NCI-H446 (cell line): Measurements from ENCODE around the gene ANKRD42.
"Not testable (repeated sequence)": the region's sequence is repeated elsewhere in the genome, so short reads cannot be mapped to it uniquely, and the experiment has no call there.

Experiments used
- DNase-seq, 2 experiments: peaks; one replicate each; lab custom pipeline; 2025; lab: John Stamatoyannopoulos, UW

Gene ANKRD42

DNA sequence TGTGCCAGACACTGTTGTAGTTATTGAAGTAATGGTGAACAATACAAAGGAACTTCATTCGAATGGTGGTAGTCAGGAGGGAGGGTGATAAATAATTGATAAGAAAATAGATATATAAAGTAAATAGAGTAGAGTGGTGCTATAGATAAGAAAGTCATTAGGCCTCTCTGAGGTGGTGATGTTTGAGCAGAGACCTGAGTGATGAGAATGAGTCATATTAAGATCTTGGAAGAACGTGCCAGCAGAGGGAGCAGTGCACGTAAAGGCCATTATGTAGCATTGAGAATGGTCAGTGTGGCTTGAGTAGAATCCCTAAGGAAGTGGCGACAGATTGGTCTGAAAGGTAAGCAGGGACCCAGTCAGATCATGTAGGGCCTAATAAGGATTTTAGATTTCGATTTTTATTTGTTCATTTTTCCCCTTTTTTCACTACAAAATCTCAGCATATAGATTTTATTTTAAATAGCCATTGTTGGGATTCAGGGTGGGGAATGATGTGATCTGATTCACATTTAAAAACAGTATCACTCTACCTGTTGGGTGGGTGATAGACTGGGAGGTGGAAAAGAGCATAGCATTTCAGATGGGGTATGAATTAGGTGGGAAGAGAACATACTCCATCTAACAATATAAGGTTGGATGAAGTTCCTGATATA is 47.9 kb downstream of the ANKRD42 start:
- DNase-seq, result peak; percentile 36 to 69

DNA sequence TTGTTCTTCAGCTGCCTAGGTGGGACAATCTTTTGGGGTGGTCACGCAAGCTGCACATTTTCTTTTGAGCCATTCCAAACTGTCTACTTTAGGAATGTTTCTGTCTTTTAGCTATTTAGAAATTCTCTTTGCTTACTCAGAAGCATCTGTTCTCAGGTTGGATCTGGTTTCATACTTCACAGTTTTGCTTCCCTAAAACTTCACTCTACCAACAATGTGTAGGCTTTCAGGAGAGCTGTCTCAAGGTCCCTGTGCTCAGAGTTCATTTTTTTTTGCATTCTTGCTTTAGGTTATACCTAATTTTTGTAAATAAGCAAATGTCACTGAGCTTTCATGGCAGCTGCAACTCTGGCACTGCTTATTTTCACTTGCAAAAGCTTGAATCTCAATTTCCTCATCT is 55.9 kb downstream of the ANKRD42 start:
- DNase-seq, result no peak

DNA sequence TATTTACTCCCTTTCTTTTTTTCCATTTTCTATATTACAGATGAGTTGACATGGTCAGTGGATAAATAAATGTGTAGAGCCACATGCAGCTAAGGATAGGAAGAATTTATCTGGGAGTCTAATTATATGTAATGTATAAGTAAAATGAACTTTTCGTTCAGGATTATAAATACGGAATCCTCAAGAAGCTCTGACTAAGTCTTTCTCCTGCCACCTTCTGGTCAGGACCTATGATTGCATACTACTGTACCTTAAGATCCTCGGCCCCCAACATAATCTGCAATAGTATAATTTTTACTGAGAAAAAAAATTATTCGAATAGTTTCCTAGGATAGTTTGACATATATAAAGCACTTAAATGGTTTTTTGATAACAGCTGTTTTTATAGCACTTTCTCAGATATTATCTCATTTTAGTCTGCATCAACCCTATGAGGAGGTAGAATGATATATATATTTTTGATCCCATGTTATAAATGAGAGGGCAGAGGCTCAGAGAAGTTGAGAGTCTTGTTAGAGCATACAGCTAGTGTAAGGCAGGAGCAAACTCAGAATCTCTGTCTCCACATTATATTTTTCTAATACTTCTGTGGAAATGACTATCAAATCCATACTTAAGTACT is 56.6 kb downstream of the ANKRD42 start:
- DNase-seq, result peak; percentile 28 to 62

DNA sequence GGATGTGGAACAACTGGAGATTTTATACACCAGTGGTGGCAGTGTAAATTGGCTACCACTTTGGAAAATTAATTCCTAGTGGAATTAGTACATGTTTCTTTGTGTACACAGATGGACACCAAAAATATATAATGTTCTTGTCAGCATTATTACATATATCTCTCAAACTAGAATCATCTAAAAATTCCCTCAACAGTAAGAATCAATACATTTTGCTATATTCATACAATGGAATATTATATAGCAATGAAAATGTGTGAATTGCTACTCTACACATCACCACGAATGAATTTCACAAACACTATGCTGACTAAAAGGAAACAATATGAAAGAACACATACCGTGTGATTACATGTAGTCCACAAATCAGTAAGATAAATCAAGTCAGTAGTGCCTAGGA is 58.8 kb downstream of the ANKRD42 start:
- no peak for DNase-seq

DNA sequence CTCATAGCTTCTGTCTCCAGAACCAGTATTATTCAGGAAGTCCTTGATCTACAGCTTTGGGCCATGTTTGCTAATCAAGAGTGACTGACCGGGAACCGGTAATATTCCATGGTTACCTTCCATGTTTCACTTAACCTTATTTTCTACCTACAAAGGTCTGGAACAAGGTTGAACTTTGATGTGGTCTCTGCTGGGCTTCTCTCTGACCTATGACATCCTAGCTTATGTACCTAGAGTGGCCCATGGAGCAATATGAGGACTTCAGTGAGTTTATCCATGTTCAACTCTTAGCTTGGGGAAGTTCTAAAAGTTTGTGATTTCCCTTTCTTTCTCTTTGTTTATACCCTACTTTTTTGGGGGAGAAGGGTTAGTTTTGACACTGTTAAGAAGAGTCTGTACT is 59.4 kb downstream of the ANKRD42 start:
- DNase-seq, result no peak

DNA sequence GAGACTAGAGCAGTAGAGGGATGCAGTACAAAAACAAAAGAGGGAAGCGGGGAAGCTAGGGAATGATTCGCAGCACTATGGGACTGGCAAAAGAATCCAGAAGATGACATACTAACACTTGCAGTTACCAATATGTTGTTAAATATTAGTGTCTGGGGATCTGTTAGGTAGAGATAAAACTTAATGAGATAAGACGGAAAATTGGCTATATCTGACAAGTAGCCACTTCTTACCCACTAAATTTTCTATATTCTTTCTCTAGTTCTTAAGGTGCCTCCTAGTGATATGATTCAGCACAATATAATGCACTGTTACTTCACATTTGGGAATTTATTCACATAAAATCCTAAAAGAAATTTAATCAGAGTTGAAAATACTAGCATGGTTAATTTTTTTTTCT is 61.9 kb downstream of the ANKRD42 start:
- DNase-seq, result no peak

DNA sequence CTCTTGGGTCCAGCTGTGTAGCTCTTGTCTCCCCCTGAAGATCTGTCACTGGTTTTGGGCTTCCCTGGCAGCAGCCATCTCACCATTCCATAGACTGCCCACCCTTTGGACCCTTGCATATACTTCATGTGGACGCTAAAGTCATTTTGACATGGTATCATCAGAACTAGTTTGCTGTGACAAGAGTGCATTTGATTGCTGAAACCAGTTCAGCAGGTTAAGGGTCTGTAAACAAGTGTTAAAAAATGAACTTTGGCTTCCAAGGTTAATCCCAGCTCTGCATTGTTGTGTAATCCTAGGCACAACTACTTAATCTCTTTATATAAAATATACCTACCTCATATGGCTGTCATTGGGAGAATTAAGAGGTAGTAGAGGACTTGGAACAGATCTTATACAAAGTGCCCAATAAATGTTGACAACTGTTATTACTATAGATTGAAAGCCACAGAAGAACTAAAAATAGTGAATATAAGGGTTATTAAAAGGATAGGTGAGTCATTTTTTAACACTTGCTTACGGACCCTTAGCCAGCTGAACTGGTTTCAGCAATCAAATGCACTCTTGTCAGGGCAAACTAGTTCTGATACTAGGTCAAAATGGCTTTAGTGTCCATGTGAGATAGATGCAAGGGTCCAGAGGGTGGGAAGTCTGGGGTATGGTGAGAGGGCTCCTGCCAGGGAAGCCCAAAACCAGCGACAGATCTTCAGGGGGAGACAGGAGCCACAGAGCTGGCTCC is 63.3 kb downstream of the ANKRD42 start:
- DNase-seq, result no peak

DNA sequence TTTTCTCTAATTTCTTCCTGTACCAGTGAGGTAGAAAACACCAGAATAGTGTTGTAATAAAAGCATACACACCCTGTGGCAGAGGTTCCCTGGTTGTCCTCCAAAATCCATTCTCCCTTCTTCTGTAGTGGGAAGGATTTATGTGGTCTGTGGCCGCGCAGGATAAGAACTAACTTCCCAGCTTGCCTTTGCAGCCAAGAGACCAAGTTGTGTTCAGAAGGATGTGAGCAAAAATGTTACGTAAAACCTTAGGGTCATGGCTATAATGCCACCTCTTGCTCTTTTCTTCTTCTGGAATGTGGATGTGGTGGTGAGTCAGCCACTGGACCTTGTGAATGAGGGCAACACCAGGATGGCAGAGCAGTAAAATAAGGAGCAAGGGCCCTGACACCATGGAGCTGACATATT is 64.3 kb downstream of the ANKRD42 start:
- DNase-seq, result no peak

DNA sequence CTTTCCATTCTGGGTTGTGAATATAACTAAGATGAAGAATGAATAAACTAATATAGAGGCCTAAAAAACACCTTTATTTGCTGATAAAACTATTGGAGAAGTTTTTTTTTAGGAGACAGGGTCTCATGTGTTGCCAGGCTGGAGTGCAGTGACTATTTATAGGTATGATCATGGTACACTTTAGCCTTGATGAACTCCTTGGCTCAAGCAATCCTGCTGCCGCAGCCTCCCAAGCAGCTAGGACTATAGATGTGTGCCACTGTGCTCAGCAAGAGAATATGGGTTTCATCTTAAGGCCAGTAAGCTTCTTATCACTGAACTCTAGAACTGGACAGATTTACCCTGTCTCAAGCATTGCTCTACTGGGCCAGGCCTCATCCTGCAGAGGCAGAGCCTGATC is 66.0 kb downstream of the ANKRD42 start:
- DNase-seq, result no peak

DNA sequence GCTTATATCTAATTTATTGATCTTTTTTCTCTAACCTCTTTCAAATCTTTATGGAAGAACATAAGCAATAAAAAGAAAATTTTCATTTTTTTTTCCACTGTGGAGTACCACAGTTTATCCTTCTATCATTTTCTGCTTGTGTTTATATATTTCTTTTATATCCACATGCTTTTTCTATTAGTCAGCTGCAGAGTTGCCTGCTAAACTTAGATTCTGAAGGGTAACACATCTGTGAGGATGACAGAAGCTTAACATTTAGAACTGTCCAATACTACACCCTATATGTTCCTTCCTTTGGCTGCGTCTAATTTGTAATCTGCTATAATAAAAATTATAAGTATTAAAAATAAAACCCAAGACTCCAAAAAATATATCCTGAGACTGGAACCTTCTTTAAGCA is 71.8 kb downstream of the ANKRD42 start:
- DNase-seq, result no peak

DNA sequence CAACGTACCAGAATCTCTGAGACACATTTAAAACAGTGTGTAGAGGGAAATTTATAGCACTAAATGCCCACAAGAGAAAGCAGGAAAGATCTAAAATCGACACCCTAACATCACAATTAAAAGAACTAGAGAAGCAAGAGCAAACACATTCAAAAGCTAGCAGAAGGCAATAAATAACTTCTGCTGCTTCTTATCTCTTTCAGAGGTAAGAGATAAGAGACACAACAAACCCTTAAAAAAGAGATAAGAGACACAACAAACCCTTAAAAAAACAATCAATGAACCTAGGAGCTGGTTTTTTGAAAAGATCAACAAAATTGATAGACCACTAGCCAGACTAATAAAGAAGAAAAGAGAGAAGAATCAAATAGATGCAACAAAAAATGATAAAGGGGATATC is 75.6 kb downstream of the ANKRD42 start:
- not testable (repeated sequence) for DNase-seq

DNA sequence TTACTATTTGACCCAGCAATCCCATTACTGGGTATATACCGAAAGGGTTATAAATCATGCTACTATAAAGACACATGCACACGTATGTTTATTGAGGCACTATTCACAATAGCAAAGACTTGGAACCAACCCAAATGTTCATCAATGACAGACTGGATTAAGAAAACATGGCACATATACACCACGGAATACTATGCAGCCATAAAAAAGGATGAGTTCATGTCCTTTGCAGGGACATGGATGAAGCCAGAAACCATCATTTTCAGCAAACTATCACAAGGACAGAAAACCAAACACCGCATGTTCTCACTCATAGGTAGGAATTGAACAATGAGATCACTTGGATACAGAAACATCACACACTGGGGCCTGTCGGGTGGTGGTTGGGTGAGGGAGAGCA is 78.2 kb downstream of the ANKRD42 start:
- not testable (repeated sequence) for DNase-seq

DNA sequence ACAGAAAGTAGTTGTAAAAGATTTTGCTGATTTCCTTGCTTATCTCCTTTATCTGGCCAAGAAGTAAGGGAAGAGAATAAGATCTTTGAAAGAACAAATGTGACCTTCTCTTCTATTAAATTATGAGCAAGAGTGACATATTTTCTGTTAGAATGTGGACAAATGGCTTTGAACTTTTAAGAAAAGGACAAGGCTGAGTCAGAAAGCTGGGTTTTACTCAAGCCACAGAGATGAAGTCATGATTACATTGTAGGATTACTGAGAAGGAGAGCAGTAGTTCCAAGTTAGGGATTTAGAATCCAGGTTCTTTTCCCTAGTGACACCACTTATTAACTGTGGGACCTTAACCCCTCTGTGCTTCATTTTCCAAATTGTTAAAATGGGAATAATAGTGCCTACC is 79.1 kb downstream of the ANKRD42 start:
- DNase-seq, result no peak

DNA sequence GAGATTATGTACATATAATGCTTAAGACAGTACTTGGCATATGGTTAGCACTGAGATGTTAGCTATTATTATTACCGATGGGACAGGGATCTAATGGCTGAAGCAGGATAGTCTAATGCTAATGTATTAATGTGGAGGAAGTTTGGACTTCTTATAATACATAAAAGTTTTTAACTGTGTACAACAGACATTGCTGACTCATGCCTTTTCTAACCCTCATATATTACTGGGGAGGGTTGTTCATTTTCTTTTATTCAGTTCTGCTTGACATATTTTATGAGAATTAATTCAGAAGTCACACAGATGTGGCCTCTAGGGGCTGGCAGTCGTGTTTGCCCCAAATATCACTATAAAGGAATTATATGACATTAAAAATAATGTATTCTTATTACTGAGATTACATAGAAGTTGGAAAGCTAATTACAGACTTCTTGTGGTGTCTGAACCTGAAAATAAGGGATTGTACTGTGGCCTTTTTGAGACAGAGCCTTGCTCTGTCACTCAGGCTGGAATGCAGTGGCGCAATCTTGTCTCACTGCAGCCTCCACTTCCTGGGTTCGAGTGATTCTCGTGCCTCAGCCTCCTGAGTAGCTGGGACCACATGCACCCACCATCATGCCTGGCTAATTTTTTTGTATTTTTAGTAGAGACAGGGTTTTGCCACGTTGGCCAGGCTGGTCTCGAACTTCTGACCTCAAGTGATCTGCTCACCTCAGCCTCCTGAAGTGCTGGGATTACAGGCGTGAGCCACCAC is 82.6 kb downstream of the ANKRD42 start:
- no peak for DNase-seq

DNA sequence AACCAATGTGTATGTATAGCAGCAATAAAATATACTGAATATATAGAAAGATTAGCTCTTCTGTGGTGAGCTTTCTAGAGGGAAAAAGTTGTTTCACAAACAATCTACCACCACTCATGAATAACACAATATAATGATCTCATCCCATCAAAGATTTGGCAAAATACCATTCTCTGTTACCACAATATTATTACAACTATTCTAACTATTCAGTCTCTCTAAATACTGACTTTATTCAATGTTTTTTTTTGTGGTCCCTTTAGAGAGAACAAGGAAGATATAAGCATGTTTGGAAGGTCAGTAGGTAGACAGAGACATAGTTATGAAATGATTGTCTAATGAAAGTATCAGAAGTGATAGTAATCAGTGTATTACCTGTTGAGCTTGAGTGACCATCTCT is 84.8 kb downstream of the ANKRD42 start:
- DNase-seq, result no peak

DNA sequence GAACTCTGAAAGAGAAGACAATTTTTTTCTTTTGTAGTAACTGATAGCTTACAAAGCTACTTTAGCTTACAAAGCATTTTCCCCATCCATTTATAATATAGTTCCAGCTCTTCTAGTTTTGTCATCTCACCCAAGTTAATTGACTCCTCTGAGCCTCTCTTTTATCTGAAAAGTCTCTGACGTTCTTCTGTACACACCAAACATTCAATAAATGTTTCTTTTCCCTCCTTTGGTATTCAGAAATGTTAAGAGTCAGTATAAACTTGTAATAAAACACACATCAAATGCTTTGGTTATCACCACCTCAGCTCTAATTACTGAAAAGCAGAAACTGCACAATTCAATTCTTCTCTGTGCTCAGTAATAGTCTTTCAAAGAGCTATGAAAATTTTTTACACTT is 86.7 kb downstream of the ANKRD42 start:
- DNase-seq, result no peak

DNA sequence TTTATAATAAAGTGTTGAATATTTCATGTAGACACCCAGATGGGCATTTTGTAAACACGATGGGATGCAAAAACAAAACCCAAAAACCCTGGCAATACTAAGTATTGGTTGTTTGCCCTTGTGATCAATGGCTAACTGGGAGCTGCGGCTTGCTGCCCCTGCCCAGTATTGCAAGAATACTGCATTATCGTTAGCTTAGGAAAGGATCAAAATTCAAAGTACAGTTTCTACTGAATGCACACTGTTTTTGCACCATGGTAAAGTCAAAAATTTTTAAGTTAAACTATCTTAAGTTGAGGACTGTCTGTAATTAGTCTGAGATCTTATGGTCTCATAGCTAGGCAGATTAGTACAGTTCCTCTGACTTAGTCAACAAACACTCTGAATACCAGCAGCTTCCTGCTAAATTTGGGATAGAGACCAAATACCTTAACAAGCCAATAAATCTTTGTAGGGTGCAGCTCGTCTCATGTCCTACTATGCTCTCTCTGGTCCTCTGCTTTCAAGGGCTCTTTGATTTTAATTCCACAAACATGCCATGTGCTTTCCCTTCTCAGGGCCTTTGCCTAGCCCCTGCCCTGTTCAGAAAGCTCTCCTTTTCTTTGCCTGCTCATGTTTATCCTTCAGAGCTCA is 88.7 kb downstream of the ANKRD42 start:
- no peak for DNase-seq

DNA sequence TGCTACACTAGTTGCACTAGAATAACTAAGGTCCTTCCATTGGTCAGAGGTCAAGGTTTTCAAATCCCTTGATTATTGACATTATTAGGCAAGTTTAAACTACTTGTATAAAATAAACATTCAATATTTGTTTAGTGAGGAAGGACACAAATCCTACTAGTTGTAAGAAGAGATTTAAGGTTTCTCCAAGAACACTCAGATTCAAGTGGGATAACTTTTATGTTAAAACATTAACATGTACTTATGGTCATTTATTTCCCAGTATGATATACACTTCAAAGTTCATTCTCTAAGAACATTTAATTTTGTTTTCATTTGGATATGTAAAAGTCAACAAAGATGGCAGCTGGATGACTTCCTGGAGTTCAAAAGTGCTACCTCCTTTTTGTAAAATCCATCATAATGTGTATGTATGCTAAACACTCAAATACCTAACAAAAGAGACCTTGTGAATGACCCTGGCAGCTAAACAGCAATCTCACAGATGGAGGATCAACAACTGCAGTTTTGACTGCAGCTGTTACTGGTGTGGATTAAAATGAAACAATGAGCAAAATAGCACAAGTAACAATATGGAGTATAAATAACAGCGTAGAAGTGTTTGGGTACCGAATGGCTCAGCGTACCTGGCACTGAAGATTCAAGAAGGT is 91.1 kb downstream of the ANKRD42 start:
- DNase-seq, result no peak

DNA sequence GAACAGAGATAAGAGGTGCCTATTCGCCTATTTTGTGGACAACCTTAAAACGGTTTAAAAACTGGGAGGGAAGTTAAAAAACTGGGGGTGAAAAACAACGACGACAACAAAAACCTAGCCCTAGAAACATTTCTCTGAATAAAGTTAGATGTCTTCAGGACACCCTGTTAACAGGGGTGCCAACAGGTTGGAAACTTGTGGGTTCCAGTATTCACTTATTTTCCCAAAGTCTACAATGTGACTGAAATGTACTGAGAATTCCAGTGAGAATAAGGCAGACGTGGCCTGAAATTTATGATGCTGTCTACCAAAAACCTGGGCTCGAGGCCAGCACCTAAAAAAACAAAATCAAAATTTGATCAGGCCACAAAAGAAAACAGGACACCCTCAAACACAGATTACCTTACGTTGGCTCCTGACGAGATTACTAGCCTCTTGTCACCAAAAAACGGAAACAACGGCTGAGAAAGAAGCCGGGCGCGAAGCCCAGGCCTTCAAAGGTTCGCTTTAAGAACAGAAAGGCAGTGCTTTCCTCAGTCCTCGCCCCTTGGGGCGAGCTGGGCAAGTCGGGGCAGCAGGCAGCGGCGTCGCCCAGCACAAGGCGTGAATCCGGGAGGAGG is 91.7 kb downstream of the ANKRD42 start:
- no peak for DNase-seq

DNA sequence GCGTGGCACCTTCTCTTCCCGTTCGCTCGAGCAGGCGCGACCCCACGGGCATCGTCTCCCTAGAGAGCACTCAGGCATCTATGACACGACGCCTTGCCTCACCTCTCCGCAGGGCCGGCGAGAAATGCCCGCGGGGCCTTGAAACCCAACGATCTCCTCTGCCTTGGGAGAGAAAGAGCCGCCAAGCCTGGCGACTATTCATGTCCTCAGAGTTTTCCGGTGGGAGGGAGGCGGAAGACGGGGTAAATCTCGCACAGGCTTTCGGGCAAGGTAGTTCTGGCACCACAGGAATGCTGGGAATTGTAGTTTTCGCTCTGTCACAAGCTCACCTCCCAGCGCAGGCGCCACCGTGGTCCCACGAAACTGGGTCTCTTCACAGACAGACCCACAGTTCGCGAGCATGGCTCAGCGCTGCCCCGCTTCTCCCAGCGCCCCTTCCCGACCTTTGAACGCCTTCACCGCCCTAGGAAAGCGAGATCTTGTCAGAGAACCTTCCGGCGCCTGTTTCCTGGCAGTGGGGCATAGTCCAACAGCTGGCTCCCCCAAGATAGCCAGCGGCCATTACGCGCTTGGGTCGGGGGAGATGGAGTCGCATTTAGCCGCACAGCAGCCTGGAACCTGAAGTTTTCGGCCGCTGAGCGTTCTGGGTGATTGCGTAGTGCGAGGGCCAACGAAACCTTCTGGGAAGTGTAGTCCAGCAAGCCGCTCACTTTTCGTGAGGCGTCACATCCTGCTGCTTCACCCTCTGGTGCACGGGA is 92.4 kb downstream of the ANKRD42 start, which contains the start of gene CCDC90B:
TSS of gene CCDC90B (minus strand) at position 597 of the 758 bp plus-strand sequence. CDS start at position 202, 395 bp downstream.
- peak; percentile 97 to 98 for DNase-seq
